Nephron progenitor cell (in vitro differentiated cells): ENCODE data around the gene ARHGEF7.

Experiments used
- DNase-seq: peaks from one replicate; pipeline ENCODE4 v3.0.0; 2021
- H3K27ac Mint-ChIP-seq: 2 replicates; pipeline ENCODE4 v1.8.0; 2021; ENCODE audit warnings: mild to moderate bottlenecking, moderate library complexity, mixed read lengths
- H3K27me3 Mint-ChIP-seq: 2 replicates; pipeline ENCODE4 v1.8.0; 2021; ENCODE audit warnings: mild to moderate bottlenecking, low read depth, mixed read lengths; ENCODE audit not compliant: poor library complexity
- H3K36me3 Mint-ChIP-seq: 2 replicates; pipeline ENCODE4 v1.8.0; 2021; ENCODE audit warnings: low read depth, mixed read lengths
- H3K4me1 Mint-ChIP-seq: 2 replicates; pipeline ENCODE4 v1.8.0; 2021; ENCODE audit warnings: mixed read lengths
- H3K4me3 Mint-ChIP-seq: 2 replicates; pipeline ENCODE4 v1.8.0; 2021; ENCODE audit warnings: mild to moderate bottlenecking, moderate library complexity, mixed read lengths
- H3K9me3 Mint-ChIP-seq: 2 replicates; pipeline ENCODE4 v1.8.0; 2021; ENCODE audit warnings: mild to moderate bottlenecking, moderate library complexity, mixed read lengths
- CTCF ChIP-seq: fragments of 200-600 bp; sonication (generic); IDR thresholded peaks from 2 replicates; pipeline ENCODE4 v1.5.0; 2021; ENCODE audit warnings: antibody characterized with exemption

The ARHGEF7 gene

GRCh38 chr13:111171112-111171511, 56.0 kb downstream of the ARHGEF7 start:
- Mint-ChIP-seq H3K4me3 (no peak overlapping the region), H3K36me3 (peaks cover 48% of the 10 kb centered on the region), H3K9me3 (peaks cover 12% of the 10 kb centered on the region), H3K4me1 (peaks cover 54% of the 10 kb centered on the region), H3K27ac (peak overlapping the region; percentile 34), H3K27me3 (no peaks in the 10 kb centered on the region)
- no peak for DNase-seq
- TF ChIP-seq CTCF: no peak

- no peak for DNase-seq
- peak overlapping the region; percentile 64 for H3K27ac Mint-ChIP-seq
- H3K9me3 Mint-ChIP-seq: peaks cover 12% of the 10 kb centered on the region
- no peaks in the 10 kb centered on the region for H3K27me3 Mint-ChIP-seq
- H3K4me1 Mint-ChIP-seq: peaks cover 51% of the 10 kb centered on the region
- H3K4me3 Mint-ChIP-seq: no peak overlapping the region
- no peak for TF ChIP-seq CTCF
- H3K36me3 Mint-ChIP-seq: peaks cover 48% of the 10 kb centered on the region
These were observed 56.5 kb downstream of the ARHGEF7 start for GRCh38 chr13:111171629-111172028.

GRCh38 chr13:111174377-111175114, 59.4 kb downstream of the ARHGEF7 start:
- Mint-ChIP-seq H3K27ac (peak overlapping the region; percentile 37), H3K36me3 (peaks cover 37% of the 10 kb centered on the region), H3K4me3 (no peak overlapping the region), H3K9me3 (no peaks in the 10 kb centered on the region), H3K27me3 (no peaks in the 10 kb centered on the region), H3K4me1 (peaks cover 66% of the 10 kb centered on the region)
- DNase-seq: no peak
- TF ChIP-seq CTCF: no peak

- Mint-ChIP-seq H3K9me3 (no peaks in the 10 kb centered on the region), H3K27ac (peak overlapping the region; percentile 37), H3K36me3 (peaks cover 33% of the 10 kb centered on the region), H3K4me1 (peaks cover 65% of the 10 kb centered on the region), H3K4me3 (no peak overlapping the region), H3K27me3 (no peaks in the 10 kb centered on the region)
- TF ChIP-seq CTCF: no peak
- no peak for DNase-seq
These were observed 60.3 kb downstream of the ARHGEF7 start for GRCh38 chr13:111175372-111175771.

- Mint-ChIP-seq H3K27me3 (no peaks in the 10 kb centered on the region), H3K4me3 (no peak overlapping the region), H3K36me3 (peaks cover 34% of the 10 kb centered on the region), H3K9me3 (no peaks in the 10 kb centered on the region), H3K4me1 (peaks cover 61% of the 10 kb centered on the region), H3K27ac (peak overlapping the region; percentile 25)
- DNase-seq: no peak
- TF ChIP-seq CTCF: no peak
These were observed 60.8 kb downstream of the ARHGEF7 start for GRCh38 chr13:111175935-111176334.

- H3K27ac Mint-ChIP-seq: no peak overlapping the region
These were observed 61.3 kb downstream of the ARHGEF7 start for GRCh38 chr13:111176421-111176820.

More at GRCh38 chr13:111176421-111176820, 61.3 kb downstream of the ARHGEF7 start:
- H3K4me1 Mint-ChIP-seq: peaks cover 61% of the 10 kb centered on the region
- H3K4me3 Mint-ChIP-seq: no peak overlapping the region
- TF ChIP-seq CTCF: no peak
- no peaks in the 10 kb centered on the region for H3K27me3 Mint-ChIP-seq
- no peak for DNase-seq
- H3K36me3 Mint-ChIP-seq: peaks cover 39% of the 10 kb centered on the region
- no peaks in the 10 kb centered on the region for H3K9me3 Mint-ChIP-seq
